ENCODE results near the gene RMDN3. TPM values are rescaled to one million over a fixed set of nuclear protein-coding genes. Genes with fewer than 3 reads are reported as not detected.

RMDN3 gene
- total and polyA plus RNA-seq, 9 of the 15 experiments (the other 6 are each of a cell fraction or from before 2014, with no cell fraction given) = 8.1 to 38.2 (median 25.9) TPM

- no peak for TF ChIP-seq PRDM10 (IDR thresholded peaks at IDR 0.05; ENCODE audit: partially characterized antibody)
- TF ChIP-seq ZNF699 (CRISPR knock-in tag; IDR thresholded peaks at IDR 0.05; ENCODE audit: insufficient replicate concordance) = no peak
- TF ChIP-seq ZNF780A (CRISPR knock-in tag; IDR thresholded peaks at IDR 0.05) = no peak
Observed at GRCh38 chr15:40697916-40698315, 57.1 kb downstream of the RMDN3 start (continued).

GRCh38 chr15:40696228-40696627 lies 58.8 kb downstream of the RMDN3 start:
- DNase-seq (ENCODE audit: extremely low read depth in 1 of 4, low spot score in 3 of 4) (peak in 1 of 4 experiments; percentile 24), ATAC-seq (no peak), FAIRE-seq (peak; percentile 69)
- Histone ChIP-seq H3K9ac (ENCODE audit: insufficient read depth in 1 of 2, low read depth in 2 of 2, low read length in 2 of 2) (peak overlapping the region; percentile 86 to 99; a peak in 3 of 4 replicates), H3K4me2 (ENCODE audit: insufficient read depth, low read length) (peak overlapping the region; percentile 88), H3K27ac (ENCODE audit: extremely low read depth, low read depth, low read length) (peak overlapping the region; percentile 90; the same call in 2 of the 3 replicates), H2AFZ (ENCODE audit: low read depth, low read length) (peak overlapping the region; percentile 16; the same call in 1 of the 2 replicates), H3K9me3 (replicated peaks; ENCODE audit: control insufficient read depth, insufficient read depth, low read depth, low read length) (no peaks in the 10 kb centered on the region), H3K79me2 (ENCODE audit: control insufficient read depth, insufficient read depth, low read length) (peaks cover 53% of the 10 kb centered on the region), H3K4me1 (replicated peaks in 1 of 2; ENCODE audit: control insufficient read depth in 2 of 2, insufficient read depth in 2 of 2, low read length in 2 of 2) (peaks cover 5 to 14% of the 10 kb centered on the region in 2 experiments; a peak in 4 of 5 replicates), H4K20me1 (replicated peaks; ENCODE audit: control insufficient read depth, insufficient read depth, low read length) (no peaks in the 10 kb centered on the region), H3K36me3 (ENCODE audit: control insufficient read depth, insufficient read depth, low read length) (peaks cover 40% of the 10 kb centered on the region), H3K4me3 (peak overlapping the region; percentile 54), H3K27me3 (ENCODE audit: control insufficient read depth in 2 of 2, insufficient read depth in 2 of 2, low read length in 2 of 2) (no peaks in the 10 kb centered on the region), H3K9me1 (ENCODE audit: control insufficient read depth, insufficient read depth, low read length) (no peaks in the 10 kb centered on the region)
- no TSS peak for BruUV-seq (replicated peaks)
- in situ Hi-C loops (cut with MboI) = no loop called here
- POLR2A ChIA-PET = interaction anchor here (0.5 to 2.8 kb wide), 6 partner anchors 9 to 112 kb away, joined by 3 to 9 read pairs (median 4); partner anchors contain the start of gene GCHFR
- CTCF ChIA-PET (ENCODE audit: low intra/inter-chr PET ratio) = no interaction called here
- 5% methylated on average over 11 of the region's 11 CpGs for WGBS (ENCODE audit: insufficient coverage, low coverage, missing lambda C conversion rate)
- intact Hi-C loops (cut with micrococcal nuclease) = no loop called here
- TF ChIP-seq SRSF7 (optimal IDR thresholded peaks at IDR 0.05; ENCODE audit: low read depth, low read length) (no peak), DACH1 (IDR thresholded peaks at IDR 0.05; ENCODE audit: partially characterized antibody) (no peak), BACH1 (tag; IDR thresholded peaks at IDR 0.05) (no peak), UBTF (IDR thresholded peaks at IDR 0.05; ENCODE audit: borderline replicate concordance in 1 of 2, low read depth in 2 of 2, low read length in 2 of 2) (no peak), DEAF1 (CRISPR knock-in tag; IDR thresholded peaks at IDR 0.05) (no peak), SNAPC5 (CRISPR knock-in tag; IDR thresholded peaks at IDR 0.05) (no peak), HCFC1 (IDR thresholded peaks at IDR 0.05; ENCODE audit: low read depth, low read length) (no peak), RCOR1 (IDR thresholded peaks at IDR 0.05; ENCODE audit: borderline replicate concordance in 1 of 2, low read depth in 2 of 2, low read length in 2 of 2) (peak in 1 of 2 experiments; percentile 6; a peak in 1 of 4 replicates), MAFG (tag; conservative IDR thresholded peaks at IDR 0.05) (no peak), ZNF586 (CRISPR knock-in tag; conservative IDR thresholded peaks at IDR 0.05) (no peak)

All from K562 (cell line).